HT-29 (cell line): ENCODE measurements around the gene ATP2A3. TPM values are rescaled to one million over a fixed set of nuclear protein-coding genes. Genes with fewer than 3 reads are reported as not detected.

Experiments
- DNase-seq: peaks from one replicate; pipeline ENCODE4 v3.0.0-alpha.2; 2015; ENCODE audit warnings: low spot score
- total RNA-seq: library from RNA; depleted of rRNA; stranded (reverse); fragments of >200 nt; shearing (Covaris generic); gene quantifications from 2 replicates; pipeline ENCODE4 v1.2.3, GENCODE V29; 2014

Gene ATP2A3
- total RNA-seq, 1 experiment from 2014 or later, result 13.7 TPM

GRCh38 chr17:3892095-3892998 lies 71.9 kb downstream of the ATP2A3 start:
- peak; percentile 45 for DNase-seq

GRCh38 chr17:3891626-3892094 lies 72.6 kb downstream of the ATP2A3 start:
- DNase-seq, result no peak

- DNase-seq, result no peak
Measured at GRCh38 chr17:3890878-3891219, 73.4 kb downstream of the ATP2A3 start.

- peak; percentile 22 for DNase-seq
Measured at GRCh38 chr17:3890082-3890877, 74.0 kb downstream of the ATP2A3 start.

GRCh38 chr17:3889325-3890012 lies 74.8 kb downstream of the ATP2A3 start:
- DNase-seq, result no peak

- DNase-seq, result peak; percentile 77
Measured at GRCh38 chr17:3888343-3889171, 75.7 kb downstream of the ATP2A3 start.

- peak; percentile 46 for DNase-seq
Measured at GRCh38 chr17:3887804-3888203, 76.4 kb downstream of the ATP2A3 start.

- DNase-seq, result no peak
Measured at GRCh38 chr17:3887394-3887793, 76.8 kb downstream of the ATP2A3 start.

- no peak for DNase-seq
Measured at GRCh38 chr17:3886776-3887175, 77.5 kb downstream of the ATP2A3 start.

- DNase-seq, result no peak
Measured at GRCh38 chr17:3885970-3886369, 78.3 kb downstream of the ATP2A3 start.

GRCh38 chr17:3885271-3885670 lies 79.0 kb downstream of the ATP2A3 start:
- no peak for DNase-seq

- DNase-seq, result no peak
Measured at GRCh38 chr17:3884188-3884587, 80.0 kb downstream of the ATP2A3 start.

GRCh38 chr17:3882276-3882675 lies 82.0 kb downstream of the ATP2A3 start:
- no peak for DNase-seq

GRCh38 chr17:3880983-3881382 lies 83.3 kb downstream of the ATP2A3 start:
- DNase-seq, result no peak

GRCh38 chr17:3879591-3880417 lies 84.4 kb downstream of the ATP2A3 start:
- no peak for DNase-seq

- no peak for DNase-seq
Measured at GRCh38 chr17:3879186-3879585, 85.1 kb downstream of the ATP2A3 start.

GRCh38 chr17:3877220-3877619 lies 87.0 kb downstream of the ATP2A3 start:
- DNase-seq, result no peak

- DNase-seq, result no peak
Measured at GRCh38 chr17:3875317-3875716, 88.9 kb downstream of the ATP2A3 start.
